Stimulated activated naive CD8-positive, alpha-beta T cell treated with anti-CD3 and anti-CD28 coated beads, Interleukin-15, Interleukin-2, amounts not matched to agents 100 ng/mL and 50 ng/mL, for 24 hours (primary cell): ENCODE measurements around the gene NPFFR1.
"Not testable (repeated sequence)": the region's sequence is repeated elsewhere in the genome, so short reads cannot be mapped to it uniquely, and the experiment has no call there.

ENCODE experiments used
- H3K27ac Mint-ChIP-seq: one replicate; pipeline ENCODE4 v1.8.0; 2021; ENCODE audit warnings: mild to moderate bottlenecking, mixed read lengths
- H3K27me3 Mint-ChIP-seq: one replicate; pipeline ENCODE4 v1.8.0; 2021; ENCODE audit warnings: mixed read lengths
- H3K36me3 Mint-ChIP-seq: one replicate; pipeline ENCODE4 v1.8.0; 2021; ENCODE audit warnings: low read depth, mixed read lengths
- H3K4me1 Mint-ChIP-seq: one replicate; pipeline ENCODE4 v1.8.0; 2021; ENCODE audit warnings: low read depth, mixed read lengths
- H3K4me3 Mint-ChIP-seq: one replicate; pipeline ENCODE4 v1.8.0; 2021; ENCODE audit warnings: mild to moderate bottlenecking, mixed read lengths
- H3K9me3 Mint-ChIP-seq: one replicate; pipeline ENCODE4 v1.8.0; 2021; ENCODE audit warnings: mixed read lengths

NPFFR1 gene

GRCh38 chr10:70260734-70261133, 23.1 kb downstream of the NPFFR1 start:
- no peaks in the 10 kb centered on the region for H3K36me3 Mint-ChIP-seq
- H3K27me3 Mint-ChIP-seq, result peaks cover 40% of the 10 kb centered on the region
- H3K27ac Mint-ChIP-seq, result no peak overlapping the region
- no peak overlapping the region for H3K4me3 Mint-ChIP-seq
- H3K4me1 Mint-ChIP-seq, result peaks cover 5% of the 10 kb centered on the region
- H3K9me3 Mint-ChIP-seq, result peaks cover 7% of the 10 kb centered on the region

GRCh38 chr10:70260259-70260658, 23.5 kb downstream of the NPFFR1 start:
- H3K36me3 Mint-ChIP-seq, result no peaks in the 10 kb centered on the region
- H3K27ac Mint-ChIP-seq, result no peak overlapping the region
- peaks cover 45% of the 10 kb centered on the region for H3K27me3 Mint-ChIP-seq
- peaks cover 10% of the 10 kb centered on the region for H3K4me1 Mint-ChIP-seq
- H3K9me3 Mint-ChIP-seq, result peaks cover 7% of the 10 kb centered on the region
- no peak overlapping the region for H3K4me3 Mint-ChIP-seq

- no peaks in the 10 kb centered on the region for H3K36me3 Mint-ChIP-seq
- peaks cover 7% of the 10 kb centered on the region for H3K9me3 Mint-ChIP-seq
- H3K4me1 Mint-ChIP-seq, result peaks cover 12% of the 10 kb centered on the region
- H3K27me3 Mint-ChIP-seq, result peaks cover 55% of the 10 kb centered on the region
- no peak overlapping the region for H3K27ac Mint-ChIP-seq
- no peak overlapping the region for H3K4me3 Mint-ChIP-seq
Observed at GRCh38 chr10:70258216-70258615, 25.6 kb downstream of the NPFFR1 start.

- Mint-ChIP-seq H3K4me1 (peaks cover 12% of the 10 kb centered on the region), H3K27me3 (peaks cover 57% of the 10 kb centered on the region)
- not testable (repeated sequence) for H3K4me3 Mint-ChIP-seq, H3K9me3 Mint-ChIP-seq, H3K36me3 Mint-ChIP-seq, H3K27ac Mint-ChIP-seq
Observed at GRCh38 chr10:70257816-70258215, 26.0 kb downstream of the NPFFR1 start.

GRCh38 chr10:70256463-70256862, 27.3 kb downstream of the NPFFR1 start:
- no peaks in the 10 kb centered on the region for H3K36me3 Mint-ChIP-seq
- no peak overlapping the region for H3K4me3 Mint-ChIP-seq
- no peak overlapping the region for H3K27ac Mint-ChIP-seq
- H3K4me1 Mint-ChIP-seq, result peaks cover 12% of the 10 kb centered on the region
- H3K27me3 Mint-ChIP-seq, result peaks cover 58% of the 10 kb centered on the region
- H3K9me3 Mint-ChIP-seq, result peaks cover 5% of the 10 kb centered on the region

- H3K4me3 Mint-ChIP-seq, result no peak overlapping the region
- no peaks in the 10 kb centered on the region for H3K9me3 Mint-ChIP-seq
- peaks cover 61% of the 10 kb centered on the region for H3K27me3 Mint-ChIP-seq
- no peak overlapping the region for H3K27ac Mint-ChIP-seq
- H3K36me3 Mint-ChIP-seq, result no peaks in the 10 kb centered on the region
- peaks cover 12% of the 10 kb centered on the region for H3K4me1 Mint-ChIP-seq
Observed at GRCh38 chr10:70255329-70256299, 28.2 kb downstream of the NPFFR1 start.

- Mint-ChIP-seq H3K4me3 (no peak overlapping the region), H3K9me3 (no peaks in the 10 kb centered on the region), H3K4me1 (peaks cover 12% of the 10 kb centered on the region), H3K27ac (no peak overlapping the region), H3K27me3 (peaks cover 63% of the 10 kb centered on the region), H3K36me3 (no peaks in the 10 kb centered on the region)
Observed at GRCh38 chr10:70254778-70255328, 29.0 kb downstream of the NPFFR1 start.

- Mint-ChIP-seq H3K9me3 (no peaks in the 10 kb centered on the region), H3K4me1 (peaks cover 12% of the 10 kb centered on the region), H3K36me3 (no peaks in the 10 kb centered on the region), H3K4me3 (no peak overlapping the region), H3K27ac (no peak overlapping the region), H3K27me3 (peaks cover 63% of the 10 kb centered on the region)
Observed at GRCh38 chr10:70253878-70254765, 29.7 kb downstream of the NPFFR1 start.

- Mint-ChIP-seq H3K4me1 (peaks cover 10% of the 10 kb centered on the region), H3K9me3 (no peaks in the 10 kb centered on the region), H3K27me3 (peaks cover 45% of the 10 kb centered on the region), H3K4me3 (no peak overlapping the region), H3K27ac (no peak overlapping the region), H3K36me3 (no peaks in the 10 kb centered on the region)
Observed at GRCh38 chr10:70250961-70251680, 32.7 kb downstream of the NPFFR1 start.

- Mint-ChIP-seq H3K4me3 (no peak overlapping the region), H3K27me3 (peaks cover 24% of the 10 kb centered on the region), H3K4me1 (no peaks in the 10 kb centered on the region), H3K36me3 (no peaks in the 10 kb centered on the region), H3K9me3 (no peaks in the 10 kb centered on the region), H3K27ac (no peak overlapping the region)
Observed at GRCh38 chr10:70247360-70247759, 36.4 kb downstream of the NPFFR1 start.

GRCh38 chr10:70241081-70241480, 42.7 kb downstream of the NPFFR1 start:
- Mint-ChIP-seq H3K27me3 (peaks cover 8% of the 10 kb centered on the region), H3K4me1 (peaks cover 10% of the 10 kb centered on the region), H3K27ac (no peak overlapping the region)

GRCh38 chr10:70239986-70240385, 43.8 kb downstream of the NPFFR1 start:
- H3K4me1 Mint-ChIP-seq, result peaks cover 12% of the 10 kb centered on the region
- H3K36me3 Mint-ChIP-seq, H3K27ac Mint-ChIP-seq, H3K27me3 Mint-ChIP-seq, H3K9me3 Mint-ChIP-seq, H3K4me3 Mint-ChIP-seq: not testable (repeated sequence)

More at GRCh38 chr10:70241081-70241480, 42.7 kb downstream of the NPFFR1 start:
- Mint-ChIP-seq H3K9me3 (no peaks in the 10 kb centered on the region), H3K36me3 (no peaks in the 10 kb centered on the region), H3K4me3 (no peak overlapping the region)

- H3K27me3 Mint-ChIP-seq, H3K27ac Mint-ChIP-seq, H3K9me3 Mint-ChIP-seq, H3K36me3 Mint-ChIP-seq, H3K4me3 Mint-ChIP-seq: not testable (repeated sequence)
- peaks cover 16% of the 10 kb centered on the region for H3K4me1 Mint-ChIP-seq
Observed at GRCh38 chr10:70239077-70239976, 44.5 kb downstream of the NPFFR1 start.
